T-helper 22 cell (primary cell): Measurements from ENCODE around the gene ETAA1.

ENCODE experiments used
- DNase-seq: peaks from one replicate; pipeline ENCODE4 v3.0.0-alpha.2; 2020; ENCODE audit warnings: low read depth

The ETAA1 gene

DNA sequence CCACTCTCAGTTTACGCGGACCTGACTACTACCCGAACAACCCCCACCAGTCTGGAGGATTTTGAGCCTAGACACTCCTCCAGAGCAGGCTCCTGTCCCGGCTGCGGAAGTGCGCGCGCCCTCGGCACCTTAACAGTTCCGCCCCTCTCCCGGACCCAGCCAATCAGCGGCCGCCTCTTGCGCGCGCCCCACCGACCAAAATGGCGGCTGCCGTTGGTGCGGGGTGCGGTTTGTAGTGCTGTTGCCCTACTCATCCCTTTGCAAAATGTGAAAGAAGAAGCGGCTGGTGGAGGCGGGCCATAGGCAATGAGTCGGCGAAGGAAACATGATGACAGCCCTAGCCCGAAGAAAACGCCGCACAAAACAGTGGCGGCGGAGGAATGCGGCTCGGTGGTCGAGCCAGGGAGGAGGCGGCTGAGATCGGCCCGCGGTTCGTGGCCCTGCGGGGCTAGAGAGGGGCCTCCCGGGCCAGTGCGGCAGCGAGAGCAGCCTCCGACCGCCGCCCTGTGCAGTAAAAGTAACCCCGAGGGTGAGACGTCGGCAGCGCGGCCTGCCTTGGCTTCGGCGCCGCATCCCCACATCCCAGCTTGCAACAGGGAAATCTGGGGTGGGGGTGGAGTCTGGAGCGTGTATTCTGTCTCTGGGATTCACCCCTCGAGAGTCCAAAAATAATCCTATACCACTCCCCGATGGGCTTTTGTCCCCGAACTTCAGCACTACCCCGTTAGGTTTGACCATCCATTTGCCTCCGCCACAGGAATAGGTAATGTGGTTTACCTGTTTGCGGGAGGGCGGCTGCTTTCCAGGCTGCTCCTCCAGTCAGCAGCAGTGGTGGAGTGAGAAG, at the start of gene ETAA1:
ETAA1 (plus strand) TSS at position 191 of the 844 bp plus-strand sequence; CDS start at position 307, 116 bp downstream.
- peak; percentile 86 for DNase-seq

DNA sequence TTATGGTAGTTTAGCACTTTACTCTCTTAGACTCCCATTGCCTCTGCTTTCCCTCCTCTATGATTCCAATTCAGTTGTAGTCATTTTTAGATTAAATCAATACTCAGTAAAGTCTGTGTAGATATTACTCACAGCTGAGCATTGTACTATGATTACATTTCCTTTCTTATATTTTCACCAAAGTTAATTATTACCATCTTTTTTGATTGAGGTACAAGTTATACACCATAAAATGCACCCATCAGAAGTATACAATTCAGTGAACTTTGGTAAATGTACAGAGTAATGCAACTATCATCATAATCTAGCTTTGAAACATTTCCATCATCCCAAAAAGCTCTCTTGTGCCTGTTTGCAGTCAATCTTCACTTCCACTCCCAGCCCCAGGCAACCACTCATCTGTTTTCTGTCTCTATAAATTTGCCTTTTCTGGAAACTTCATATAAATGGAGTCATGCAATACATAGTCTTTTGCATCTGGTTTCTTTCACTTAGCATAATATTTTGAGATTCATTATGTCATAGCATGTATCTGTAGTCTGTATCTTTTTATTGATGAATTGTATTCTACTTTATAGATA, 30.2 kb upstream of the ETAA1 start:
- DNase-seq, result no peak

DNA sequence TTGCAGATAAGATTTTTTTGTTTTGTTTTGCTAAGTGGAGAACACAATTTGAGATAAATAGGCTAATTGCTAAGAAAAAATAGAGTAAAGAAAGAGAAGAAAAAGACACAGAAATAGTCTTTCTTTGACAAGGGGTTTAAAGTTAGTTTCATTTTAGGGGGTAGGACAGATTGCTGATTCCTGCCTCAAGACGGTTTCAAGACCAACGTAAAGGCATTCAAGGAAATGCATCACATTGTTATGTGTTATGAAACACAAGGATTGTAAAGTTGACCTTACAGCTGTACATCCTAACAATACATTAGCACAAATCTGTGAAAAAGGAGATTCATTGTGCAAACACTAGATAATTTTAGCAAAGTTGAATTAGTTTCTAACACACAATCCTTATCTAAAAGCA, 22.7 kb upstream of the ETAA1 start:
- DNase-seq, result no peak

DNA sequence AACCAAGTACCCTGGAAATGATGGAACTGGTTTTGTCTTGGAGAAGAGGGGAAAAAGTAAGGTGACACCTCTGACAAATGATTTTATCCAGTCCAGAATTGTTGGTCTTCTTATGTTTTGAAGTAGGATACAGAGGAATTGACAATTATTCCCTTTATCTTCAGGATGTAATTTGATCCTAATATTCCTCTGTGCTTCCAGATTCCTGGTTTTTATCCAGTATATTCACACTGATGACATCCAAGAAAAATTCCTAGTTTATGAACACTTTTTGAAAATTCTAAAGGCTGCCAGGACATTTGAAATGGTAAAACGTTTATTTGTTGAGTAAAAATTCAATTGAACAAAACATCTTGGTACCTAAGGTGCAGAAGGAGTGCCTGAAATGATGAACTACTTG, 22.2 kb upstream of the ETAA1 start:
- no peak for DNase-seq

DNA sequence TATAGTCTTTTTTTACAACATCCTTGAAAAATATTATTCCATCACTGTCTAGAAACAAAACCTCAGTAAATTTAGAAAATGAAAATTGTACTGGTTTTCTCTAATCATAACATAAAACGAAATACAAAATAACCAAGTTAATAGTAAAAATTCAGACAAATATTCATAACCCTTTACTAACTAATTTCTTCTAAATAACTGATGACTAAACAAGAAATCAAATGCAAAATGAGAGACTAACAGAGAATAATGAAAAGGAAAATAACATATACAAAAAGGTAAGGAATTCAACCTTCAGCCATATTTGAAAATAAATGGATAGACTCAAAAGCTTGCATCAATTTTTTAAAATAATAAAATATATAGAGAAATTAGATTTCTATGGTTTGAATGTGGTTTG, 18.6 kb upstream of the ETAA1 start:
- no peak for DNase-seq

DNA sequence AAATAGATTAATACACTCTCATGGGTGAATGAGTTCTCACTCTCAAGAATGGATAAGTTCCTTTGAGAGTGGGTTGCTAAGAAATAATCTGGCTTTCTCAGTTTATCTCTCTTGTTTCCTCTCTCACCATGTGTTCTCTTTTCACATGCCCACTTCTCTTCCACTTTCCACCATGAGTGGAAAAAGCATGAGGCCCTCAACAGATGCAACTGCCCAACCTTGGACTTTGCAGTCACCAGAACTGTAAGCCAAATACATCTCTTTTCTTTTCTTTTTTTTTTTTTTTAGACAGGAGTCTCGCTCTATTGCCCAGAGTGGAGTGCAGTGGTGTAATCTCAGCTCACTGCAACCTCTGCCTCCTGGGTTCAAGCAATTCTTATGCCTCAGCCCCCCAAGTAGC, 18.1 kb upstream of the ETAA1 start:
- DNase-seq, result no peak

DNA sequence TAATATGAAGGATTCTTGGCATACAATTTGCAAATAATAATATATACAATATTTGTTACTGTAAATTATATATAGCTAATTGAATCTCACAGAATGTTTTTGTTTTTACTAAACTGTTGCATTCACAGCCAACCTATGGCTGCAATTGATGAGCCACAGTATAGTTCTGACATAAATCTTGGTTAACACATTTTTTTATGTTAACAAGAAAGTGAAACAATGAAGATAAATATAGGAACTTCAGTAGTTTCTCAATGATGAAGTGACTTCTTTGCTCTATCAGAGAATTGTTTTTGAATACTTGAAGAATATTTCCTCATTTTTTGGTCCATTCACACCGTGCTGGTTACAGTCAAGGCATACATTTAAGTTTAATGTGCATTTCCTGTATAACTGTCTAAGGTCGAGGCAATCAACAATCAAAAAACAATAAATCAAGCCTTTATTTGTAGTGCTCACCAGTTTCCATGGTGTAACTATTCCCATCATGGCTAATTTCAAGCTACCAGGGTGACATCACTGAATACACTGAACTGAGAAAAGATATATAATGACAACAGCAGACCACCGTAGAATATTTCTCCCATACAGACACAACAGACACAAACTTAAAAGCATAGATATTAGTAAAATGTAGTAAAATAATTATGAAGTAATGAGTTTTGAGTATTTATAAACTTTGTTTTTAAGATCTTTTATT, 12.9 kb upstream of the ETAA1 start:
- no peak for DNase-seq

DNA sequence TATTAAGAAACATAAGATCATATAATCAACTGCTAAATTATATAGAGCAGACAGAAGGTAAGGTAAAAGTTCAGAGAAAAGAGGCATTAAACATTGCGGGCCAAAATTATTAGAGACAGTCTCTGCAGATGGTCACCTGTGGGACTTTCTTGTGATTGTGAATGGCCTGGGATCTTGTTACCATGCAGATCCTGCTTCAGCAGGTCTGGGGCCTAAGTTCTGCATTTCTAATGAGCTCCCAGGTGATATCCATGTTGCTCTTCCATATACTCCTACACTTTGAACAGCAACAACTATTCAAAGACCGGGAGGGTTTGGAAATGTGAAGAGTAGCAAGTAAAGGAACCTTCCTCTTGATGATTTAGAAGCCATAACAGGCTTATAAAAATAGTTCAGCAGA, 8.5 kb upstream of the ETAA1 start:
- no peak for DNase-seq

DNA sequence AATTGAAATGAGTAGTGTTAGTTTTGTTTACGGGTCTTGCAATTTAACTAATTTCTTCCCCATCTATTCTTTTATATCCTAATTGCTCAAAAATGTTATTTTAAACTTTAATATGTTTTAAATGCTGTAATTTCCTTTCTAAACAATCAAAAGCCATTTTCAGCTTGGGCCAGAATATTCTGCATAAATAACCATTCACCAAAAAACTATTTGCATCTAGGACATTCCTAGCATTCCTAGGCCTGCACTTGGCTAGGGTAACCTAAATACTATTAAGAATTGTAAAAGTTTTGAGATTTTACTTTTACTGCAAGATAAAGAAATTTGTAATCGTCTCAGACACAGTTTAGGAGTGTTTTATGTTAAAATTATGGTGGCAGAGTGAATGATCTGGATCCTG, 7.8 kb upstream of the ETAA1 start:
- DNase-seq, result no peak

DNA sequence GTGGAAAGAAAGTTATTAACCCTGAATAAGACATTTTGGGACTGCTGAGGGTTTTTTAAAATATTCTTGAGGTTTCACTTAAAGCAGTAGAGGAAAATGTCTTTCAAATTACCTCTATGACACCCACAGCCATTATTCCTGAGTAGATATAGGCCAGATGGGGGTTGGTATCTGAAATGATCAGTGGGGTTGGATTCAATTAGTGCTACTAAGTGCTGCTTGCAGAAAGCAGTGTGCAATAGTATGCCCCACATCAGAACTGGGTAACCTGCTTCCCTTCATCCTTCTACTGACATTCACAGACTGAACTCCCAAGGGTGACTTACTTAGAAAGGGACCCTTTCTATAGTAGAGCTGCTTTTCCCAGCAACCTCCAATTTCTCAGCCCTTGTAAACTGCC, 7.3 kb upstream of the ETAA1 start:
- DNase-seq, result no peak

DNA sequence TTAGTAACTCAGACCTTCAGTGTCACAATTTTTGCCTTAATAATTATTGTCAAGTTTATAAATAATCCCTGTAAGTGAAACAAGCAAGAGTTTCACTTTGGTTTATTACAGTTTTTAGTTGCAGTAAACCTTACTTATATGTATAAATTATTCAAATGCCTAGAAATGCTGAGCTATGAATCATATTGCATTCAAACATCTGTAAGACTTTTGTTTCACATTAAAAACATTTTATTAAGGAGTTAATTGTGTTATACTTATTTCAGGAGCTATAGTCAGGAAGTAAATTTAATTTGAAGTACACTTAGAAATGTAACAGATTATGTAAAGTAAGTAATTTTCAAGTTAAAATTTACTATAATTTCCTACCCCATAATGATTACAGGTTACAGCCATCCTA, 3.9 kb upstream of the ETAA1 start:
- DNase-seq, result no peak

DNA sequence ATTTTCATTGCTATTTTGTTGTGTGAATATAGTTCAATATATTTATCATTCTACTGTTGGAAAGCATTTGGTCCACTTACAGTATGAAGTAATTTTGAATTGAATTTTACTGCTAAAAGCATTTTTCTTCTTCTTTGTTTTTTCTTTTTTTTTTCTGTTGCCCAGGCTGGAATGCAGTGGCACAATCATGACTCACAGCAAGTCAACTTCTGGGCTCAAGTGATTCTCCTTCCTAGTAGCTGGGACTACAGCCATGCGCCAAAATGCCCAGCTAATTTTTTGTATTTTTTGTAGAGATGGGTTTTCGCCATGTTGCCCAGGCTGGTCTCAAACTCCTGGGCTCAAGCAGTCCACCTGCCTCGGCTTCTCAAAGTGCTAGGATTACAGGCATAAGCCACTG, 2.4 kb upstream of the ETAA1 start:
- DNase-seq, result no peak

DNA sequence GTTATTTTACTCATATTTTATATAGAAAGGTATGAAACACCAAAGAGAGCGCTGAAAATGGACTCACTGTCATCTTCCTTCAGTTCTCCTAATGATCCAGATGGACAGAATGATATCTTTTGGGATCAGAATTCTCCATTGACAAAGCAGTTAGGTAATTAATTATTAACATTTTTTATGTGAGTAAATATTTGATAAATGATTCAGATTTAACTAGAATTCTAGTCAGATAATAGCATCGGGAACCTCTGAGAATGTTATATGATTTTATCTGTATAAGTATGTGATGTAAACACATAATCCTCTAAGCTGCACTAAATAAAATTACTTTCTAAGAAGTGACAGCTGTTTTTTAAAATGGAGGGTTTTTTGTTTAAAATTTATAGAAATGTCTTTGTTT, 2.0 kb downstream of the ETAA1 start:
- no peak for DNase-seq

DNA sequence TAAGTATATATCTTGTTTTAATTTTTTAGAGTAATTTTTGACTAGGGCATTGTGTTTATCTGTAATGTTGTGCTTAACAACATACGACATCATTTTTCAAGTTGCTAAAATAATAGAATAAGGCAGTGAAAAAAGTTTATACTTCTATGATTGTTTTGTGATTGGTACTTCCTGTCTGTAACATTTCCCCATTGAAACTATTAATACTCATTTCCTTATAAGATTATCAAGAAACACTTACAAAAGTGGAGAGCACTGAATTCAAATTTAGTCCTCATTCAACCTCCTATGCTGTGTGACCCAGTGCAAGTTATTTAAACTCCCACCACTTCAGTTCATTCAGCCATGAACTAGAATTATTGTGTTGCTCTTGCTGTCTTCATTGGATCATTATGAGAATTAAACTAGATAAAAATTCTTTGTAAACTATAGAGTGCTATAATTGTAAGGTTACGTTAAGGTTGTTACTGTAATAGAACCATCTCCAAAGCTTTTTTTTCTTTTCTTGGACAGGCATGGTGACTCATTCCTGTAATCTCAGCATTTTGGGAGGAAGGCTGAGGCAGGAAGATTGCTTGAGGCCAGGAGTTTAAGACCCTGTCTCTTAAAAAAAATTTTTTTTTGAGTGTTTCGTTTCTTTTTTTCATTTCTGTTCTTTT, 2.8 kb downstream of the ETAA1 start:
- no peak for DNase-seq

DNA sequence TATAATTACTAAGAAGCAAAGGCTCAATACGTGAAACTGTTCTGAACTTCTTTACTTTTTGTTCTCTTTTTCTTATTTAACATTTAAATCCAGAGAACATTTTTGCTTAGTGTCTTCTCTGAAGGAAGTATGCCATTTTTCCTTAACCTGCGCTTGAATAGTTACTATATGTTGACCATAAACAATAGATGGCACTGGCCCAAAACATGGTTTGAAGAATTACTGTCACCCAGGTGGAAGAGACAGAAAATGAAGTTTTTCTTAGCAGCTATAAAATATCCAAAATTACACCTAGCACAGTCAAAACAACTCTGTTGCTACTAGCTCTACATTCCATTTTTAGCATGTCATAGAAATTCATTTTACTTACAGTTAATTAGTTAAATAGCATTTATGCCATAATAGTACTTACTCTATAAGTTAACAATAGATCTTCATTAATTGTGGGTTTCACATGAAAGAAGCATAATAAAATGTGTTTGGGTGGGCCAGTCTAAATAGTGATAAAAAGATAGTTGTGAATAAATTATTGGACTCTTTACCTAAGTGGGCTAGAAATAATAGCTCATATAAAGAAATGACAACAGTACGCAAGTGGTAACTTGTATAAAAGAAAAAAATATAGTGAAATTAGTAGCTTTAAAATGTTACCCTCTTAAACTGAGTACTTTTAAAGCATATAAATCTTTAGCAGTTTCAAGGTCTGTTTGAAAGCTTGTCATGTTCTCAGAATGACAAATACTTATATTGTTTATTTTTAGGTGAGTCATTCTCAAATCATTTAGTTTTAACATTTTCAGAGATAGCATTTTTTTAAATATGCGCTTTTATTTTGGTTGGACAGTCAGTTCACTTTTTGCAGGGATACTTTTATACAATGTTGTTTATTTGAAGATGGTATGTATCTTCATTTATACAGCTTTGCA, 3.7 kb downstream of the ETAA1 start:
- no peak for DNase-seq

DNA sequence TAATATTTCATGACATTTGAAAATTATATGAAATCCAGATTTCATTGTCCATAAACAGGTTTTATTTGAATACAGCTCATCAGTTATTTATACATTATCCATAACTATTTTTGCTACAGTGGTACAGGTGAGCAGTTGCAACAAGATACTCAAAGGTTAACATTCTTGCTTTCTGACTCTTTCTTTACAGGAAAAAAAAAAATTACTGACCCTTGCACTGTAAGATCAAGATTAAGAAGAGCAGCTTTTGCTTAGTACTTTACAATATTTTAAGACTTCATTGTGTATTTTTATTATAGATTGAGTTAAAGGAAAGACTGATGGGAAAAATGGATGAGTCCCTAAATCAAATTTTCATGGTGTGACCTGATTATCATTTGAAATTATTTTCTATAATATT, 11.2 kb downstream of the ETAA1 start:
- no peak for DNase-seq

DNA sequence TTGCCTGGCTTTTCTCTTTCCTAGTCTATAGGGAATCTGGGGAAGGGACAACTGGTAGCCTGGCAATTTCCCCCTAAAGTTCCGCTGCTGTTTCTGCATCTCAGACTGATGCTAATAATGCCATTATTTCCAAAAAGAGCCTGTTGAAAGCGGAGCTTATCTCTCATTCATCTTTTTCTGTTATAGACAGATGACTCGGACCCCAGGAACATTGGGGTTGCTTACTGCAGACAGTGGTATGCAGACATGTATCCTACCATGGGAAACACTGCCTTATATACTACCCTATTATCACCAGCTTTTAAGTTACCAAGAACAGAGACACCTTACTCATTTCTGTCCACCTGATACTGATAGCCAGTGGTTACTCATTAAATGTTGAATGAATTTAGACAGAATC, 15.3 kb downstream of the ETAA1 start:
- DNase-seq, result no peak

DNA sequence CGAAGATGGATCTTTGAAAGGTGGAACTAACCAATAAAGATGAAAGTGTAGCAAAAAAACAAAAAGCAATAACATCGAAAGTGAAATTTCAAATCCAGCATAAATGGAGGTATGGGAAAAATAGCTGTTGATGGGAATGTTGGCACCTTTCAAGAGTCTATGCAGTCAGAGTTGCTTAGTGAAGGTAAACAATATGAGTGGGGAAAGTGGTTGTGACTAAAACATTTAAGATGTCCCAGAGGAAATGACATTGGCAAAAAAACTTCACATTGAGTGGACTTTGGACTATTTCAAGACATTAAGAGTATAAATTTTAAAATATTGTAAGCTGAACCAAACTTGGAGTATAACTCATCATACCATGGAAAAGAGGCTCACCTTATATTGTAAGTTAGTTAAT, 17.7 kb downstream of the ETAA1 start:
- no peak for DNase-seq

DNA sequence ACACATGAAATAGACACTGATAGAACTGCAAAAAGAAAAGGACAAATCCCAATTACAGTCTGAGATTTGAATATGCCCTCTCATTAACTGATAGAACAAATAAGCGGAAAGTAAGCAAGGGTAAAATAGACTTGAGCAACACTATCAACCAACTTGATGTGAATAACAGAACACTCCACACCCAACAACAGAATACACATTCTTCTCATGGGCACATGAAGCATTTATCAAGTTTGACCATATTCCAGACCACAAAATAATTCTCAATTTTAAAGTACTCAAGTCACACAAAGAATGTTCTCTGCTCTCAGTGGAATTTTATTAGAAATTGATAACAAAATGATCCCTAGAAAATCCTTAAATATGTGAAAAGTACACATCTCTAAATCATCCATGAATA, 19.0 kb downstream of the ETAA1 start:
- no peak for DNase-seq

DNA sequence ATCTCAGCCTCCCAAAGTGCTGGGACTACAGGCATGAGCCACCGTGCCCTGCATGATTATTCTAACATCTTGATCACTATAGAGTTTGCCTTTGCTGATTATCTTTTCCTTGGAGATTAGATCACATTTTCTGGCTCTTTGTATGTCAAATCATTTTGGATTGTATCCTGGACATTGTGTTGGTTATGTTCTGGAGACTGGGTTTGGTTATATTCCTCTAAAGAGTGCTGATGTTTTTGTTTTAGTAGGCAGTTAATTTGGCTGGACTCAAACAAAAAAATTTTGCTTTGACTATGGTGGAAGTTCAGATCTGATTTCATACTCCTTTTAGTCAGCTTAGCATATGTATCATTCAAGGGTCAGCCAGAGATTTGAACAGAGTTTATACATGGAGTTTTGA, 26.4 kb downstream of the ETAA1 start:
- DNase-seq, result no peak

DNA sequence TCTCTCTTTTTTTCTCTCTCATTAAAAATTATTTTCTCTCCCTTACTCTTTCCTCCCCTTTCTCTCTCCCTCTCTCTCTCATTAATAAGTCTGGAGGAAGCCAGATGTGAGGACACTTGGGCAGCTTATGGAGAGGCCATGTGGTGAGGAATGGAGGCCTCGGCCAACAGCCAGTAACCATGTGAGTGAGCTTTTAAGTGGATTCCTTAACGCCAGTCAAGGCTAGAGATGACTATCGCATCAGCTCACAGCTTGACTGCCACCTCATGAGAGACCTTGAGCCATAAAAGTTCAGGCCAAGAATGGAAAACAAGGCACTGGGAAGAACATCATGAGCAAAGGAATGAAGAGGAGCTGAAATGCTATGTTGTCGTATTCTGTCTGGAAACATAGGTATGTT, 39.1 kb downstream of the ETAA1 start:
- no peak for DNase-seq

DNA sequence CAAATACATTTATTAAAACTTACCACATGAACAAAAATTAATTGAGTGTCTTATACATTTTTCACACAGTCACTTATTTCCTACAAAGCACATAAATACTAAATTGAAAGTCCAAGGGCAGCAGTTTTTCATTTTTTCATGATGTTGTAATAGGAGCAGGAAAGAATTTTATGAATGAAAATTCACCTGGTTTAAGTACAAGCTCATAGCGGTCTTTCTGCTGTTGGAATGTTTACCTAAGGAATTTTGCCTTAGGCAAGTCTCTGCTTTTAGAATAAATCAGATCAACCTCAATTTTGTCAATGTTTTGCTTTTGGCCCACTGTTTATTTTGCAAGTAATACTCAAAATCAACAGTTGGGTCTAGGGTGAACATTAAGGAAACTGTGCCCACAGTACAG, 40.0 kb downstream of the ETAA1 start:
- DNase-seq, result no peak
